Stimulated activated CD4-positive, alpha-beta T cell treated with anti-CD3 and anti-CD28 coated beads, Interleukin-2, amount 100 ng/mL, for 48 hours (primary cell): ENCODE measurements around the gene PABPC1L2B.
"Not testable (repeated sequence)": the region's sequence is repeated elsewhere in the genome, so short reads cannot be mapped to it uniquely, and the experiment has no call there.

ENCODE experiments used
- DNase-seq, 2 donors: peaks; one replicate each; pipeline ENCODE4 v3.0.0-alpha.2; 2020

PABPC1L2B gene

DNA sequence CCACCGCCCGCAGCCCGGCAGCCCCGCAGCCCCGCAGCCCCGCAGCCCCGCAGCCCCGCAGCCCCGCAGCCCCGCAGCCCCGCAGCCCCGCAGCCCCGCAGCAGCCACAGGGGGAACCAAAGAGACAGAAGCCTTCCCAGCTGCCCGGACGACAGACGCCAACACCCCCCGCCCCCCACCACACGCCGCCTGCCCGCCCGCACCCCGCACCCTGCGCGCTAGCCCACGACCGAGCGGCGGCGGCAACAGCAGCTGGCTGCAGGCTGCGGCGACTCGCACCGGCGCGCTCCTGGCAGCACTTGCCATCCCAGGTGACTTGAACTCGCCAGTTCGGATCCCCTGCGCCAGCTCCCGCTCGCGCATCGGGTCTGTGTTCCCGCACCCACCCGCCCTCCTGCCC, at the start of gene PABPC1L2B:
TSS of gene PABPC1L2B (plus strand) at position 207 of the 400 bp plus-strand sequence. CDS start 704 bp downstream, outside the sequence.
- DNase-seq = not testable (repeated sequence)

DNA sequence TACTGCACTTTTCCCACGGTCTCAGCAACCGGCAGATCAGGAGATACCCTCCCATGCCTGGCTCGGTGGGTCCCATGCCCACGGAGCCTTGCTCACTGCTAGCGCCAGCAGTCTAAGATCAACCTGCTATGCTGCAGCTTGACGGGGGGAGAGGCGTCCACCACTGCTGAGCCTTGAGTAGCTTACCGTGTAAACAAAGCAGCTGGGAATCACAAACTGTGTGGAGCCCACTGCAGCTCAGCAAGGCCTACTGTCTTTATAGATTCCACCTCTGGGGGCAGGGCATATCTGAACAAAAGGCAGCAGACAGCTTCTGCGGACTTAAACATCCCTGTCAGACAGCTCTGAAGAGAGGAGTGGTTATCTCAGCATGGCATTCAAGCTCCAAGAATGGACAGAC, 42.8 kb upstream of the PABPC1L2B start:
- DNase-seq = not testable (repeated sequence)

DNA sequence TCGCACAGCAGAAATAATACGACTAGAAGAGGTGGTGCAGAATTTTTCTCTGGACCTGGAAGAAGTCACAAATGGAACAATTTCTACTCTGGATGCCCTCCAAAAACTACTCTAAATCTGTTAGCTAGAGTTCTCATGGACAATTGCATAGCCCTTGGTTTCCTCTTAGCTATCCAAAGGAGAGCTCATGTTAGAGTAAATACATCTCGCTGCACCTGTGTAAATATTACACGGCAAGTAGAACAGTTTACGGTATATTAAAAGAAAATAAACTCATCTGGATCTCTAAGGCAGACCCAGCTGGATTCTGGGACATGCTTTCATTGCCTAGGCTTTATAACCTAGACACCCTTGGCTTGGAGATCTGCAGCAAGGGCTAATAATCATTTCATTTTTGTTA, 30.9 kb upstream of the PABPC1L2B start:
- DNase-seq = not testable (repeated sequence)

DNA sequence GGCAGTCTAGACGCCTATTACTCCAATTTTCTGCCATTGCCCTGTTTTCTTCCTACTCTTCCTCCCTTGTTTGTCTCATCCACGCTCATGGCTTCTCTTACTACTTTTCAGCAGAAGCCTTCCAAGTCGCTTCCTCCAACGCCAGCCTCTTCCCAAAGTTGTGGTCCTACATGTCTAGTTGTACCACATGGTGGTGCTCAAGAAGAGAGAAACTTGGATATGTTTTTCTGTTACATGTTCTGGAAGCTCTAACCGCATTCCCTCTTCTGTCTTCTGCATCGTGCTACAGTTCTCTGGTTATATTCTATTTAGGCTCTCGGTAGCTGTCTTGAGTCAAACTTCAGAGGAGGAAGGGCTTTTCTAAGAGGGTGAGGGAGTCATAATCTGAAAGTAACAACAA, 27.9 kb upstream of the PABPC1L2B start:
- DNase-seq = not testable (repeated sequence)

DNA sequence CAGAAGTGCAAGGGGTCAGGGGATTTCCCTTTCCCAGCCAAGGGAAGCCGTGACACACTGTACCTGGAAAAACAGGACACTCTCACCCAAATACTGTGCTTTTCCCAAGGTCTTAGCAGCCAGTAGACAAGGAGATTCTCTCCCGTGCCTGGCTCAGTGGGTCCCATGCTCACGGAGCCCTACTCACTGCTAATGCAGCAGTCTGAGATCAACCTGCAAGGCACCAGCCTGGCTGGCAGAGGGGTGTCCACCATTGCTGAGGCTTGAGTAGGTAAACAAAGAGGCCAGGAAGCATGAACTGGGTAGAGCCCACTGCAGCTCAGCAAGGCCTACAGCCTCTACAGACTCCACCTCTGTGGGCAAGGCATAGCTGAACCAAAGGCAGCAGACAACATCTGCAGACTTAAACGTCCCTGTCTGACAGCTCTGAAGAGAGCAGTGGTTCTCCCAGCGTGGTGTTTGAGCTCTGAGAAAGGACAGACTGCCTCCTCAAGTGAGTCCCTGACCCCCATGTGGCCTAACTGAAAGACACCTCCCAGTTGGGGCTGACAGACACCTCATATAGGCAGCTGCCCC, 21.8 kb upstream of the PABPC1L2B start:
- DNase-seq = not testable (repeated sequence)

DNA sequence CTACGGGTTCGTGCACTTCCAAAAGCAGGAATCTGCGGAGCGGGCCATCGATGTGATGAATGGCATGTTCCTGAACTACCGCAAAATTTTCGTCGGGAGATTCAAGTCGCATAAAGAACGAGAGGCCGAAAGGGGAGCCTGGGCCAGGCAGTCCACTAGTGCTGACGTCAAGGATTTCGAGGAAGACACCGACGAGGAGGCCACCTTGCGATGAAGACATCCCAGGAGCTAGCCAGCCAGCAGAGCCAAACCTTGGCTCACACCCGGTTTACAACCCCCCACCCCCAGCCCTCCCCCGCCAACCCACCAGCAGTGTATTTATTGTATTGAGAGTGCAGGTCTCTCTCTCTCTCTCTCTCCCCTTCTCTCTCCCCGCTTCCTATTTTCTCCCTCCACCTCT, 1.3 kb downstream of the PABPC1L2B start:
- not testable (repeated sequence) for DNase-seq

DNA sequence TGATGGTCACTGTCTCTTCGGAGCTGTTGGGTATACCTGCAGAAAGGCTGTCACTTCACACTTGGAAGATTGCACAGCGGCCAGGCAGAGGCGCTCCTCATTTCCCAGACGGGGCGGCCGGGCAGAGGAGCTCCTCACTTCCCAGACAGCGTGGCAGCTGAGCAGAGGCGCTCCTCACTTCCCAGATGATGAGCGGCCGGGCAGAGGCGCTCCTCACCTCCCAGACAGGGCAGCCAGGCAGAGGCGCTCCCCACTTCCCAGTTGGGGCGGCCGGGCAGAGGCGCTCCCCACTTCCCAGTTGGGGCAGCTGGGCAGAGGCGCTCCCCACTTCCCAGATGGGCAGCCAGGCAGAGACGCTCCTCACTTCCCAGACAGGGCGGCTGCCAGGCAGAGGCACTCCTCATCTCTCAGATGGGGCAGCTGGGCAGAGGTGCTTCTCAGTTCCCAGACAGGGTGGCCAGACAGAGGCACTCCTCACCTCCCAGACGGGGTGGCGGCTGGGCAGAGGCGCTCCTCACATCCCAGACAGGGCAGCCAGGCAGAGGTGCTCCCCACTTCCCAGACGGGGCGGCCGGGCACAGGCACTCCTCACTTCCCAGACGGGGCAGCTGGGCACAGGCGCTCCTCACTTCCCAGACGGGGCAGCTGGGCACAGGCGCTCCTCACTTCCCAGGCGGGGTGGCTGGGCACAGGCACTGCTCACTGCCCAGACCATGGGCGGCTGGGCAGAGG, 18.8 kb downstream of the PABPC1L2B start:
- DNase-seq = no peak

DNA sequence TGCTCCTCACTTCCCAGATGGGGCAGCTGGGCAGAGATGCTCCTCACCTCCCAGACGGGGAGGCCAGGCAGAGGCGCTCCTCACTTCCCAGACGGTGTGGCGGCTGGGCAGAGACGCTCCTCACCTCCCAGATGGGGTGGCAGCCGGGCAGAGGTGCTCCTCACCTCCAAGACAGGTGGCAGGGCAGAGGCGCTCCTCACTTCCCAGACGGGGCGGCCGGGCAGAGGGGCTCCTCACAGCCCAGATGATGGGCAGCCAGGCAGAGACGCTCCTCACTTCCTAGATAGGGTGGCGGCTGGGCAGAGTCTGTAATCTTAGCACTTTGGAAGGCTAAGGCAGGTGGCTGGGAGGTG, 19.3 kb downstream of the PABPC1L2B start:
- DNase-seq = not testable (repeated sequence)

DNA sequence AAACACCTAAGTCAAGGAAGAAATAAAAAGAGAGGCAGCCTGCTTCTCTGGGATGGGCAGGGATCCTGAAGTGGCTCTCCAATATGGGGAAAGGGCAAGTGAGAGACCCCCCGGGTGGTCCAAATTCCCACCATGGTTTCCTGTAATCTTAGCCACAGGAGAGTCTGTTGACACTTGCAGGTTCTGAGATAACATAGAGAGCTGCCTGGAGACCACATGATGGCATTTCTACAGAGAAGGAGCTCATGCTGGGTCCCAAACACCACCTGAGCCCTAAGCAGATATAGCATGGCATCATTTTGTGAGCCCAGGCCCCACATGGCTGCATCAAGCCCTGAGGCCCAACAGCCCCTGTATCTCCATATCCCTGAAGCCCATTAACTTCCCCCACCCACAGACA, 26.1 kb downstream of the PABPC1L2B start:
- DNase-seq = no peak
